Midbrain (tissue), 1 donor: ENCODE data around the gene TRAT1.

Source experiments
- DNase-seq: peaks from one replicate; lab custom pipeline; 2025; lab: John Stamatoyannopoulos, UW

TRAT1 gene

GRCh38 chr3:108861401-108861800 is 38.8 kb downstream of the TRAT1 start:
- no peak for DNase-seq

- DNase-seq, result no peak
Measured at GRCh38 chr3:108862865-108863798, 40.5 kb downstream of the TRAT1 start.

- no peak for DNase-seq
Measured at GRCh38 chr3:108863799-108864135, 41.2 kb downstream of the TRAT1 start.

- DNase-seq, result no peak
Measured at GRCh38 chr3:108877901-108878300, 55.3 kb downstream of the TRAT1 start.

GRCh38 chr3:108879915-108880314 is 57.3 kb downstream of the TRAT1 start:
- DNase-seq, result no peak

- DNase-seq, result no peak
Measured at GRCh38 chr3:108882762-108883161, 60.2 kb downstream of the TRAT1 start.

GRCh38 chr3:108883373-108883772 is 60.8 kb downstream of the TRAT1 start:
- DNase-seq, result no peak

GRCh38 chr3:108887121-108887520 is 64.5 kb downstream of the TRAT1 start:
- no peak for DNase-seq

GRCh38 chr3:108887777-108888176 is 65.2 kb downstream of the TRAT1 start:
- no peak for DNase-seq

- no peak for DNase-seq
Measured at GRCh38 chr3:108891833-108892232, 69.2 kb downstream of the TRAT1 start.

GRCh38 chr3:108894981-108895380 is 72.4 kb downstream of the TRAT1 start:
- no peak for DNase-seq

- no peak for DNase-seq
Measured at GRCh38 chr3:108897883-108898282, 75.3 kb downstream of the TRAT1 start.

GRCh38 chr3:108899530-108899929 is 76.9 kb downstream of the TRAT1 start:
- no peak for DNase-seq
